Retinal pigment epithelial cell (primary cell): ENCODE data around the gene CACUL1.
"Not testable (repeated sequence)": the region's sequence is repeated elsewhere in the genome, so short reads cannot be mapped to it uniquely, and the experiment has no call there.

ENCODE experiments used
- DNase-seq: peaks from one replicate; pipeline ENCODE4 v3.0.0-alpha.2; 2010; ENCODE audit warnings: low read depth
- H3K4me3 ChIP-seq: 2 replicates; pipeline ENCODE4 v1.5.1; 2011; ENCODE audit warnings: mild to moderate bottlenecking, low read length, control low read depth, moderate library complexity
- CTCF ChIP-seq: conservative IDR thresholded peaks from 2 replicates; pipeline ENCODE4 v1.5.1; 2011; ENCODE audit warnings: low read depth, low read length, control low read depth, inconsistent platforms

CACUL1 gene

GRCh38 chr10:118663176-118663575, 91.6 kb downstream of the CACUL1 start:
- TF ChIP-seq CTCF = no peak
- DNase-seq = no peak
- H3K4me3 ChIP-seq = no peak overlapping the region

- no peak overlapping the region for H3K4me3 ChIP-seq
- no peak for DNase-seq
- no peak for TF ChIP-seq CTCF
These were observed 92.3 kb downstream of the CACUL1 start for GRCh38 chr10:118662228-118663035.

GRCh38 chr10:118658762-118659161, 96.0 kb downstream of the CACUL1 start:
- DNase-seq = no peak
- no peak overlapping the region for H3K4me3 ChIP-seq
- no peak for TF ChIP-seq CTCF

- not testable (repeated sequence) for DNase-seq, H3K4me3 ChIP-seq
These were observed 96.6 kb downstream of the CACUL1 start for GRCh38 chr10:118658168-118658567.

- H3K4me3 ChIP-seq, DNase-seq: not testable (repeated sequence)
These were observed 109.5 kb downstream of the CACUL1 start for GRCh38 chr10:118645294-118645693.

- H3K4me3 ChIP-seq = no peak overlapping the region
- TF ChIP-seq CTCF = no peak
- DNase-seq = no peak
These were observed 112.5 kb downstream of the CACUL1 start for GRCh38 chr10:118642228-118642627.

- H3K4me3 ChIP-seq = no peak overlapping the region
- TF ChIP-seq CTCF = no peak
- DNase-seq = no peak
These were observed 116.1 kb downstream of the CACUL1 start for GRCh38 chr10:118638680-118639079.

- DNase-seq = no peak
These were observed 118.9 kb downstream of the CACUL1 start for GRCh38 chr10:118635674-118636402.

More at GRCh38 chr10:118635674-118636402, 118.9 kb downstream of the CACUL1 start:
- H3K4me3 ChIP-seq = no peak overlapping the region
- TF ChIP-seq CTCF = no peak
